H9 (cell line): ENCODE measurements around the gene ITPR3. TPM values are rescaled to one million over a fixed set of nuclear protein-coding genes. Genes with fewer than 3 reads are reported as not detected.

Experiments
- DNase-seq: peaks from one replicate; pipeline ENCODE4 v3.0.0-alpha.2; 2017
- H2AFZ ChIP-seq: one replicate; pipeline ENCODE4 v1.6.1; 2013; ENCODE audit warnings: mild to moderate bottlenecking, low read length, control low read depth, moderate library complexity
- H2AK5ac ChIP-seq: 2 replicates; pipeline ENCODE4 v1.6.1; 2013; ENCODE audit warnings: low read length, control low read depth, mixed read lengths; ENCODE audit not compliant: insufficient read length
- H2BK120ac ChIP-seq: one replicate; pipeline ENCODE4 v1.6.1; 2013; ENCODE audit warnings: low read depth, mild to moderate bottlenecking, low read length, control low read depth, inconsistent platforms; ENCODE audit not compliant: poor library complexity, severe bottlenecking
- H2BK12ac ChIP-seq: 2 replicates; pipeline ENCODE4 v1.6.1; 2013; ENCODE audit warnings: low read length, control low read depth, mixed read lengths, low read depth; ENCODE audit not compliant: insufficient read length
- H2BK15ac ChIP-seq: 2 replicates; pipeline ENCODE4 v1.6.1; 2013; ENCODE audit warnings: low read depth, low read length, control low read depth
- H2BK20ac ChIP-seq: one replicate; pipeline ENCODE4 v1.6.1; 2013; ENCODE audit warnings: low read depth, mild to moderate bottlenecking, low read length, control low read depth, inconsistent platforms; ENCODE audit not compliant: poor library complexity, severe bottlenecking
- H2BK5ac ChIP-seq: 2 replicates; pipeline ENCODE4 v1.6.1; 2013; ENCODE audit warnings: low read length, control low read depth, mixed read lengths; ENCODE audit not compliant: insufficient read length
- H3K14ac ChIP-seq: 2 replicates; pipeline ENCODE4 v1.6.1; 2013; ENCODE audit warnings: low read length, control low read depth; ENCODE audit not compliant: insufficient read depth
- H3K18ac ChIP-seq: 2 replicates; pipeline ENCODE4 v1.6.1; 2013; ENCODE audit warnings: low read depth, mild to moderate bottlenecking, mixed read lengths, low read length, control low read depth; ENCODE audit not compliant: insufficient read length
- H3K23ac ChIP-seq: 2 replicates; pipeline ENCODE4 v1.6.1; 2013; ENCODE audit warnings: low read length, control low read depth, mixed read lengths, low read depth; ENCODE audit not compliant: insufficient read length
- H3K23me2 ChIP-seq: 2 replicates; pipeline ENCODE4 v1.6.1; 2013; ENCODE audit warnings: low read depth, mild to moderate bottlenecking, mixed read lengths, low read length, control low read depth; ENCODE audit not compliant: insufficient read length, poor library complexity, severe bottlenecking
- H3K27ac ChIP-seq: 2 replicates; pipeline ENCODE4 v1.5.1; 2013; ENCODE audit warnings: low read length, control low read depth, mixed read lengths, low read depth; ENCODE audit not compliant: insufficient read length
- H3K27me3 ChIP-seq: 2 replicates; pipeline ENCODE4 v1.6.1; 2013; ENCODE audit warnings: low read length, control low read depth, inconsistent platforms; ENCODE audit not compliant: insufficient read depth
- H3K4ac ChIP-seq: 2 replicates; pipeline ENCODE4 v1.6.1; 2013; ENCODE audit warnings: low read depth, mild to moderate bottlenecking, control low read depth, inconsistent platforms, low read length, moderate library complexity
- H3K4me1 ChIP-seq: 2 replicates; pipeline ENCODE4 v1.6.1; 2013; ENCODE audit warnings: low read length, control low read depth, inconsistent platforms; ENCODE audit not compliant: insufficient read depth
- H3K4me2 ChIP-seq: 2 replicates; pipeline ENCODE4 v1.6.1; 2013; ENCODE audit warnings: low read length, control low read depth, mixed read lengths; ENCODE audit not compliant: insufficient read length, insufficient read depth
- H3K56ac ChIP-seq: 2 replicates; pipeline ENCODE4 v1.6.1; 2013; ENCODE audit warnings: low read depth, mild to moderate bottlenecking, mixed read lengths, low read length, control low read depth; ENCODE audit not compliant: insufficient read length
- H3K79me1 ChIP-seq: 2 replicates; pipeline ENCODE4 v1.6.1; 2013; ENCODE audit warnings: low read depth, mild to moderate bottlenecking, moderate library complexity, low read length, control low read depth, inconsistent platforms; ENCODE audit not compliant: insufficient read depth, poor library complexity, severe bottlenecking
- H3K79me2 ChIP-seq: 2 replicates; pipeline ENCODE4 v1.6.1; 2013; ENCODE audit warnings: low read length, control low read depth, inconsistent platforms; ENCODE audit not compliant: insufficient read depth
- H3K9ac ChIP-seq: 2 replicates; pipeline ENCODE4 v1.6.1; 2013; ENCODE audit warnings: low read length, control low read depth, mixed read lengths; ENCODE audit not compliant: insufficient read length; ENCODE audit errors: extremely low read depth
- H3K9me3 ChIP-seq: one replicate; pipeline ENCODE4 v1.6.1; 2013; ENCODE audit warnings: low read depth, low read length, inconsistent platforms; ENCODE audit not compliant: control insufficient read depth
- H3T11ph ChIP-seq: one replicate; pipeline ENCODE4 v1.6.1; 2013; ENCODE audit warnings: mild to moderate bottlenecking, low read length, control low read depth, inconsistent platforms
- H4K20me1 ChIP-seq: one replicate; pipeline ENCODE4 v1.6.1; 2013; ENCODE audit not compliant: control insufficient read depth, insufficient read length, insufficient read depth
- H4K5ac ChIP-seq: 2 replicates; pipeline ENCODE4 v1.6.1; 2013; ENCODE audit warnings: low read depth, mild to moderate bottlenecking, mixed read lengths, low read length, control low read depth; ENCODE audit not compliant: insufficient read length
- H4K8ac ChIP-seq: replicated peaks from 2 replicates; pipeline ENCODE4 v1.6.1; 2013; ENCODE audit warnings: low read length, control low read depth, mixed read lengths, low read depth; ENCODE audit not compliant: insufficient read length
- H4K91ac ChIP-seq: 2 replicates; pipeline ENCODE4 v1.6.1; 2013; ENCODE audit warnings: low read depth, mild to moderate bottlenecking, moderate library complexity, mixed read lengths, low read length, control low read depth; ENCODE audit not compliant: insufficient read length
- H3K27ac Mint-ChIP-seq, 3 experiments: 2 replicates in 2 of 3; 3 replicates in 1 of 3; pipeline ENCODE4 v1.8.0; 2020 to 2021; ENCODE audit warnings: mixed read lengths in 3 of 3, mild to moderate bottlenecking in 1 of 3, moderate library complexity in 1 of 3
- H3K27me3 Mint-ChIP-seq: 2 replicates; pipeline ENCODE4 v1.8.0; 2021; ENCODE audit warnings: low read depth, mild to moderate bottlenecking, moderate library complexity, mixed read lengths
- H3K36me3 Mint-ChIP-seq, 3 experiments: 2 replicates in 2 of 3; 3 replicates in 1 of 3; pipeline ENCODE4 v1.8.0; 2020 to 2021; ENCODE audit warnings: low read depth in 3 of 3, mixed read lengths in 3 of 3; ENCODE audit not compliant: insufficient read depth in 1 of 3
- H3K4me1 Mint-ChIP-seq, 2 experiments: 2 replicates each; pipeline ENCODE4 v1.8.0; 2020; ENCODE audit warnings: mixed read lengths in 2 of 2
- H3K4me3 Mint-ChIP-seq, 2 experiments: 2 replicates in 1 of 2; 3 replicates in 1 of 2; pipeline ENCODE4 v1.8.0; 2020 to 2021; ENCODE audit warnings: mild to moderate bottlenecking in 2 of 2, mixed read lengths in 2 of 2, moderate library complexity in 1 of 2
- H3K9me3 Mint-ChIP-seq, 2 experiments: 2 replicates in 1 of 2; 3 replicates in 1 of 2; pipeline ENCODE4 v1.8.0; 2020; ENCODE audit warnings: mild to moderate bottlenecking in 2 of 2, mixed read lengths in 2 of 2, moderate library complexity in 1 of 2
- WGBS: extraction: QIAGEN DNeasy Blood & Tissue Kit; methylation state at CpG from one replicate; pipeline ENCODE4 v1.1.7; 2013; ENCODE audit warnings: missing lambda C conversion rate, low lambda C conversion rate, mixed read lengths; ENCODE audit not compliant: insufficient read length; ENCODE audit errors: extremely low coverage; 5-methylcytosine and 5-hydroxymethylcytosine counted together
- total RNA-seq: library from RNA; stranded (reverse); gene quantifications from 2 replicates; pipeline ENCODE4 v1.2.1, GENCODE V29; 2021
- TF ChIP-seq, protein P1 (sequence below): fragments of 200-600 bp; sonication (generic); conservative IDR thresholded peaks from 3 replicates; pipeline ENCODE4 v1.8.0; 2021; ENCODE audit warnings: antibody characterized with exemption, mild to moderate bottlenecking

The ITPR3 gene
- total RNA-seq, 1 experiment from 2014 or later, result 40.3 TPM

DNA sequence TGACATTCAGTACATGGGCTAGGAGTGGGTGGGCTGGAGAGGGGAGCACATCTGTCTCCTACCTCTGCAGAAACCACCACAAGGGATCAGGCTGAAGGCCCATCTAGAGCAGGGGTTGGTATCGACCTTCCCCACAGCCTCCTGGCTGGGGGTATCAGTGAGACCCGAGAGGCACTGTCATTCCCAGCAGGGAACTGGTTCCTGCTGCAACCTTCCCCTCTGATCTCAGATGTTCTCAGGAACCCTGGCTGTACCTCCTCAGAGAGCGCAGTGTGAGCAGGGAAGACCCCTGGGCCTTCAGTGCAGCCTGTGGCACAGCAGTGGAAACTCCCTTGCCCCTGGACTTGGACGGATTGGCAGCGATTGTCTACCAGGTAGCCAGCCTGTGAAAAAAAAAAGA lies 117.8 kb downstream of the ITPR3 start:
- DNase-seq, result no peak
- Mint-ChIP-seq H3K4me1 (peaks cover 7 to 9% of the 10 kb centered on the region in 2 experiments), H3K27me3 (peaks cover 2% of the 10 kb centered on the region), H3K27ac (no peak overlapping the region), H3K4me3 (no peak overlapping the region), H3K9me3 (no peaks in the 10 kb centered on the region), H3K36me3 (no peaks in the 10 kb centered on the region)
- Histone ChIP-seq H3K56ac (no peak overlapping the region), H3K4me2 (no peak overlapping the region), H4K91ac (no peak overlapping the region), H2BK15ac (no peak overlapping the region), H3K23me2 (no peaks in the 10 kb centered on the region), H2BK12ac (no peak overlapping the region), H3K14ac (no peak overlapping the region), H3K4me1 (no peaks in the 10 kb centered on the region), H3K23ac (no peak overlapping the region), H3K79me1 (no peaks in the 10 kb centered on the region), H4K20me1 (no peaks in the 10 kb centered on the region), H3K9me3 (no peaks in the 10 kb centered on the region), H2AFZ (no peak overlapping the region), H2AK5ac (no peak overlapping the region), H4K5ac (no peak overlapping the region), H3K4ac (no peak overlapping the region), H3K79me2 (no peaks in the 10 kb centered on the region), H2BK20ac (no peak overlapping the region), H3K18ac (no peak overlapping the region), H3K27ac (no peak overlapping the region), H2BK120ac (no peak overlapping the region), H4K8ac (no peak overlapping the region), H3T11ph (no peak overlapping the region), H3K27me3 (no peaks in the 10 kb centered on the region), H3K9ac (no peak overlapping the region), H2BK5ac (no peak overlapping the region)
- TF ChIP-seq, protein P1, sequence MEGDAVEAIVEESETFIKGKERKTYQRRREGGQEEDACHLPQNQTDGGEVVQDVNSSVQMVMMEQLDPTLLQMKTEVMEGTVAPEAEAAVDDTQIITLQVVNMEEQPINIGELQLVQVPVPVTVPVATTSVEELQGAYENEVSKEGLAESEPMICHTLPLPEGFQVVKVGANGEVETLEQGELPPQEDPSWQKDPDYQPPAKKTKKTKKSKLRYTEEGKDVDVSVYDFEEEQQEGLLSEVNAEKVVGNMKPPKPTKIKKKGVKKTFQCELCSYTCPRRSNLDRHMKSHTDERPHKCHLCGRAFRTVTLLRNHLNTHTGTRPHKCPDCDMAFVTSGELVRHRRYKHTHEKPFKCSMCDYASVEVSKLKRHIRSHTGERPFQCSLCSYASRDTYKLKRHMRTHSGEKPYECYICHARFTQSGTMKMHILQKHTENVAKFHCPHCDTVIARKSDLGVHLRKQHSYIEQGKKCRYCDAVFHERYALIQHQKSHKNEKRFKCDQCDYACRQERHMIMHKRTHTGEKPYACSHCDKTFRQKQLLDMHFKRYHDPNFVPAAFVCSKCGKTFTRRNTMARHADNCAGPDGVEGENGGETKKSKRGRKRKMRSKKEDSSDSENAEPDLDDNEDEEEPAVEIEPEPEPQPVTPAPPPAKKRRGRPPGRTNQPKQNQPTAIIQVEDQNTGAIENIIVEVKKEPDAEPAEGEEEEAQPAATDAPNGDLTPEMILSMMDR, result no peak
- no CpG with 5 or more reads among the region's 5 CpGs for WGBS
